Fibroblast of villous mesenchyme (primary cell): ENCODE results near the gene MOV10. TPM values are rescaled to one million over a fixed set of nuclear protein-coding genes. Genes with fewer than 3 reads are reported as not detected.

Experiments used
- DNase-seq: peaks from one replicate; pipeline ENCODE4 v3.0.0-alpha.2; 2010; ENCODE audit warnings: low read depth
- H3K4me3 ChIP-seq: 2 replicates; pipeline ENCODE4 v1.5.1; 2011; ENCODE audit warnings: low read depth, mild to moderate bottlenecking, low read length
- CTCF ChIP-seq: IDR thresholded peaks from 2 replicates; pipeline ENCODE4 v1.5.1; 2012; ENCODE audit warnings: low read depth, mild to moderate bottlenecking, low read length; ENCODE audit not compliant: insufficient read depth
- total RNA-seq: library from RNA; depleted of rRNA; stranded (reverse); fragments of >200 nt; gene quantifications from 2 replicates; pipeline ENCODE4 v1.2.3, GENCODE V29; 2012

The MOV10 gene, protein sequence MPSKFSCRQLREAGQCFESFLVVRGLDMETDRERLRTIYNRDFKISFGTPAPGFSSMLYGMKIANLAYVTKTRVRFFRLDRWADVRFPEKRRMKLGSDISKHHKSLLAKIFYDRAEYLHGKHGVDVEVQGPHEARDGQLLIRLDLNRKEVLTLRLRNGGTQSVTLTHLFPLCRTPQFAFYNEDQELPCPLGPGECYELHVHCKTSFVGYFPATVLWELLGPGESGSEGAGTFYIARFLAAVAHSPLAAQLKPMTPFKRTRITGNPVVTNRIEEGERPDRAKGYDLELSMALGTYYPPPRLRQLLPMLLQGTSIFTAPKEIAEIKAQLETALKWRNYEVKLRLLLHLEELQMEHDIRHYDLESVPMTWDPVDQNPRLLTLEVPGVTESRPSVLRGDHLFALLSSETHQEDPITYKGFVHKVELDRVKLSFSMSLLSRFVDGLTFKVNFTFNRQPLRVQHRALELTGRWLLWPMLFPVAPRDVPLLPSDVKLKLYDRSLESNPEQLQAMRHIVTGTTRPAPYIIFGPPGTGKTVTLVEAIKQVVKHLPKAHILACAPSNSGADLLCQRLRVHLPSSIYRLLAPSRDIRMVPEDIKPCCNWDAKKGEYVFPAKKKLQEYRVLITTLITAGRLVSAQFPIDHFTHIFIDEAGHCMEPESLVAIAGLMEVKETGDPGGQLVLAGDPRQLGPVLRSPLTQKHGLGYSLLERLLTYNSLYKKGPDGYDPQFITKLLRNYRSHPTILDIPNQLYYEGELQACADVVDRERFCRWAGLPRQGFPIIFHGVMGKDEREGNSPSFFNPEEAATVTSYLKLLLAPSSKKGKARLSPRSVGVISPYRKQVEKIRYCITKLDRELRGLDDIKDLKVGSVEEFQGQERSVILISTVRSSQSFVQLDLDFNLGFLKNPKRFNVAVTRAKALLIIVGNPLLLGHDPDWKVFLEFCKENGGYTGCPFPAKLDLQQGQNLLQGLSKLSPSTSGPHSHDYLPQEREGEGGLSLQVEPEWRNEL
- total RNA-seq: 56.7 and 63.5 TPM in 2 replicates

DNA sequence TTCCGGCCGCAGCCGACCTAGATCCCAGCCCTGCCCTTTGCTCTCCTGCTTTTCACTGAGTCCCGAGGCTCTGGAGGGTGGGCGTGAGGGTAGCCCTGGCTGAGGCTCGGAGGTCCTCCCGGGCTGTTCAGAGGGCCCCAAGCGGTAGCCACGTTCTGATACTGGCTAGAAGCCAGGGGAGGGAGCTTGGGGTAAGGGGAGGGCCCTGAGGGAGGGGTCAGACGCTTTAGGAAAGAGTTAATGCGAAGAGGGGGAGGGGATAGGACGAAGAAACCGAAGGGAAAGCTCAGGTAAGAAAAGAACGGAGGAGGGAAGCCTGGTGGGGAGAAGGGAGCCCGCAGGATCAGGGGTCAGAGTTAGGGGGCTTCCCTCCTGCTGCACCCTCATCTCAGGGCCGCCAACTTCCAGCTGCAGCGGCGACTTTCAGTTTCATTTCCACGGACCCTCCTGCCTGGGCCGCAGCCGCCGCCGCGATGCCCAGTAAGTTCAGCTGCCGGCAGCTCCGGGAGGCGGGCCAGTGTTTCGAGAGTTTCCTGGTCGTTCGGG lies at the start of gene MOV10:
Gene MOV10, plus strand, starts transcription at position 220 of the 546 bp plus-strand sequence. Its CDS starts 254 bp downstream, at position 474.
- no peak for TF ChIP-seq CTCF
- peak; percentile 83 for DNase-seq
- peak within 1 kb of the TSS; percentile 82 for H3K4me3 ChIP-seq

DNA sequence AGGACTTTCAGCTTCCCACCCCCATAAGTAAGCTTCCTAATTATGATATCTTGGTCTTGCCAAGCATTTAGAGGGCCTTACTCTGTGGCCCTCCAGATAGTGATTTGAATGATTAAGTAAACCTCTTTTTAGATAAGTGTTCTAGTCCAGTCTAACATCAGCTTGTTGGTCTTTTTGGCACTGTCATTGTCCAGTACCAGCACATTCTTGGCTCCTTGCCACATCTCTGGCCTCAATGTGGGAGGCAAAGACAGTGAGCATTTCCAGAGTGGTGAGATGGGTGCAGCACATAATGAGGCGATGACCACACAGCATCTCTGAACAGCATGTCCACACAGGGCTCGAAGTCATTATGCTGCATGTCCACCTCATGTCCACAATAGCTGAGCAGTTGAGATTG lies 48.8 kb upstream of the MOV10 start:
- TF ChIP-seq CTCF: no peak
- H3K4me3 ChIP-seq: no peak overlapping the region
- DNase-seq: peak; percentile 51

GRCh38 chr1:112626193-112626592 lies 48.3 kb upstream of the MOV10 start:
- TF ChIP-seq CTCF: no peak
- no peak for DNase-seq
- H3K4me3 ChIP-seq: no peak overlapping the region

- DNase-seq: no peak
- TF ChIP-seq CTCF: no peak
- no peak overlapping the region for H3K4me3 ChIP-seq
These were observed 47.6 kb upstream of the MOV10 start for GRCh38 chr1:112626887-112627286.

GRCh38 chr1:112628516-112628915 lies 45.9 kb upstream of the MOV10 start:
- no peak overlapping the region for H3K4me3 ChIP-seq
- DNase-seq: no peak
- no peak for TF ChIP-seq CTCF

- no peak for DNase-seq
- H3K4me3 ChIP-seq: no peak overlapping the region
- no peak for TF ChIP-seq CTCF
These were observed 45.2 kb upstream of the MOV10 start for GRCh38 chr1:112629256-112629655.
